ENCODE measurements around the gene PODXL.

- TF ChIP-seq CTCF (IDR thresholded peaks at IDR 0.05) (no peak), POLR2A (IDR thresholded peaks at IDR 0.05) (no peak), POLR2AphosphoS5 (IDR thresholded peaks at IDR 0.05) (no peak)
Measured at GRCh38 chr7:131493081-131493480, 63.3 kb downstream of the PODXL start.
